H1 (cell line): Measurements from ENCODE around the gene ATP6V1G1. TPM values are rescaled to one million over a fixed set of nuclear protein-coding genes. Genes with fewer than 3 reads are reported as not detected.
A peak's percentile ranks its signal among the peaks of the same experiment; 100 is the strongest.

Experiments used
- BACH1 ChIP-seq: IDR thresholded peaks from 2 replicates; pipeline ENCODE4 v1.6.1; 2012; ENCODE audit warnings: low read length, improper control_type of control experiment
- CHD7 ChIP-seq: fragments of 300-600 bp; sonication (generic); IDR thresholded peaks from 2 replicates; pipeline ENCODE4 v1.7.1; 2012; ENCODE audit warnings: low read length, moderate library complexity, mild to moderate bottlenecking, inconsistent platforms; ENCODE audit not compliant: insufficient replicate concordance
- GTF2F1 ChIP-seq: IDR thresholded peaks from 2 replicates; pipeline ENCODE4 v1.6.1; 2012; ENCODE audit warnings: low read depth, low read length, improper control_type of control experiment, borderline replicate concordance
- POLR2A ChIP-seq, 2 experiments: IDR thresholded peaks; 1 replicate in 1 of 2; 2 replicates in 1 of 2; pipeline ENCODE4 v1.6.1; 2011; ENCODE audit warnings: low read depth in 2 of 2, low read length in 2 of 2, mild to moderate bottlenecking in 2 of 2; ENCODE audit errors: control extremely low read depth in 1 of 2
- POLR2AphosphoS5 ChIP-seq: IDR thresholded peaks from 2 replicates; pipeline ENCODE4 v1.6.1; 2011; ENCODE audit warnings: low read depth, low read length
- RFX5 ChIP-seq: IDR thresholded peaks from 2 replicates; pipeline ENCODE4 v1.6.1; 2011; ENCODE audit warnings: low read depth, low read length, improper control_type of control experiment, borderline replicate concordance
- RXRA ChIP-seq: IDR thresholded peaks from 2 replicates; pipeline ENCODE4 v1.6.1; 2011; ENCODE audit warnings: low read depth, mild to moderate bottlenecking, low read length, moderate library complexity; ENCODE audit not compliant: insufficient read depth
- SAP30 ChIP-seq: fragments of 300-600 bp; sonication (generic); IDR thresholded peaks from 2 replicates; pipeline ENCODE4 v1.7.1; 2012; ENCODE audit warnings: low read length, moderate library complexity, mild to moderate bottlenecking, inconsistent platforms; ENCODE audit not compliant: insufficient read depth, insufficient replicate concordance
- USF2 ChIP-seq: IDR thresholded peaks from 2 replicates; pipeline ENCODE4 v1.6.1; 2011; ENCODE audit warnings: low read length, improper control_type of control experiment
- polyA plus RNA-seq, 7 experiments: library from polyadenylated mRNA; depleted of rRNA in 3 of 7; stranded (reverse) in 5 of 7; unstranded in 2 of 7; fragments of >200 nt in 5 of 7; fragments of 200-250 nt in 2 of 7; gene quantifications; 1 replicate in 5 of 7; 2 replicates in 1 of 7; 4 replicates in 1 of 7; pipeline versions ENCODE4 v1.2.1 to v1.2.3, GENCODE V29; 2011 to 2013; ENCODE audit warnings: missing spikeins in 2 of 7, mixed read lengths in 2 of 7
- total RNA-seq: library from RNA; stranded (reverse); fragmentation: NEBNext Ultra II Directional; extraction: Animal tissue kit (Norgen Biotek cat#: 25700); gene quantifications from 2 replicates; pipeline ENCODE4 v1.2.1, GENCODE V29; 2021

The ATP6V1G1 gene
- total and polyA plus RNA-seq, 2 of the 8 experiments (the other 6 are each of a cell fraction or from before 2014, with no cell fraction given), result 112 to 124 TPM

GRCh38 chr9:114587345-114588202, at the start of gene ATP6V1G1 (continued):
- TF ChIP-seq POLR2A (IDR thresholded peaks at IDR 0.05; ENCODE audit: control extremely low read depth in 1 of 2, low read depth in 2 of 2, low read length in 2 of 2) (peak; percentile 84 to 90), RFX5 (no peak), POLR2AphosphoS5 (peak; percentile 93), GTF2F1 (peak; percentile 85; the same call in 1 of the 2 replicates), CHD7 (no peak), BACH1 (no peak), USF2 (peak; percentile 100), RXRA (no peak), SAP30 (peak; percentile 92)
